Activated CD8-positive, alpha-beta memory T cell treated with anti-CD3 and anti-CD28 coated beads, Interleukin-2, amount 50 U/mL, for 1 hour (primary cell): ENCODE data around the gene DHRSX.
"Not testable (repeated sequence)": the region's sequence is repeated elsewhere in the genome, so short reads cannot be mapped to it uniquely, and the experiment has no call there.

Experiments used
- DNase-seq: peaks from one replicate; pipeline ENCODE4 v3.0.0-alpha.2; 2020; ENCODE audit errors: extremely low read depth

DHRSX gene

DNA sequence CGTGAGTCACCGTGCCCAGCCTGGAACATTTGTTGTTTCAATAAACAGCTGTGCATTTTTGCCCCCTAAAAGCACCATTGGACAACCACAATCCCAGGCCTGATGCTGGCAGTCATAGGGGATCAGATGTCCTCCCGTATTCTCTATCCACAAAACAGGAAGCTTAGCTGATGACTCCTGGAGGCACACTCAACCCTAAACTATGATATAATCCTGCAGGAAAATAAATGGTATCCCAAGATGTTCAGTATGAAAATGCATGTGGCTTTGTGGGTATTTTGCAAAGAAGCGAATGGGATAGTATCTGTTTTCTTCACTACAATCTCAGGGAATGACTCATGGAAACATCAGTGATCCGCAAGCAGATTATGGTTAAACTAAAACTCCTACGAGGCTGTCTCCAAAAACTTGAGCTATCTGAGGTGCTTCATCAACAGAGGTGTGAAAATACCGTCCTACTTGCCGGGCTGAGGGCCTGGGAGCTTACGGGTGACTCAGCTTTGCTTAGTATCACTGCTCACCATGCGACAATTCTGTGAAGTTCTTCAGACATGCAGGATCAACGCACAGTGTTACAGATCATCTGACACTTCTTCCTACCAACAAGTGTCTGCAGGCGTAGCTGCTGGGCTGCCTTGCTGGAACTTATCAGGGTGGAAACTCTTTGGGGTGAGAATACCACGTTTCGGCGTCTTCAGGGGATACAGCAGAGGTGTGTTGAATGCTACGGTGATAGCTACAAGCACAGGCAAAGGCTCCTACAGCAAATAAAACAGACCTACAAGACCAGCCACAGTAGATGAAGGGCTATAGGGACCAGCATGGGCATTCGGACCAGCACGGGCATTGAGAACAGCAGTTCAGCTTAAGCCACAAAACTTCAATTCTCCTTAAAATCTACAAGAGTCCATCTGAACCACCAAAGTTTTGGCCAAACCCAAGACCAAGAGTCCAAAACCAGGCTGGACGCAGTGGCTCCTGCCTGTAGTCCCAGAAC is 148.5 kb downstream of the DHRSX start:
- DNase-seq = no peak

DNA sequence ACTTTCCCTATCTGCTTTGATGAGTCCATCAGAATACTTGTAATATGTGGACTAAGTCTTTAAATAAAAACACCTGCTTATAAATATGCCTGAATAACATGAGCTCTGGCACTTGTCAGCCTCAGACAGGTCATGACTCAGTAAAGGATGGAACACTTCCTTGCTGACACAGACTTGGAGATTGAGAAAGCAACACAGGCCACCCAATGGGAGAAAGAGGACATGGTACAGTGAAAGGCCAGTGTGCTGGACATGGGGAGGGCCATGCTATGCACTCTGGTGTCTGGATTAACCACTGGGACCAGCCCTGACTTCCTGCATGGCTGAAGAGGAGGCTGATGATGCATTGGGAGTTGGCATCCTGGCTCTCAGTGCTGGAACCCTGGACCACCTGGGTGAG is 149.5 kb downstream of the DHRSX start:
- no peak for DNase-seq

DNA sequence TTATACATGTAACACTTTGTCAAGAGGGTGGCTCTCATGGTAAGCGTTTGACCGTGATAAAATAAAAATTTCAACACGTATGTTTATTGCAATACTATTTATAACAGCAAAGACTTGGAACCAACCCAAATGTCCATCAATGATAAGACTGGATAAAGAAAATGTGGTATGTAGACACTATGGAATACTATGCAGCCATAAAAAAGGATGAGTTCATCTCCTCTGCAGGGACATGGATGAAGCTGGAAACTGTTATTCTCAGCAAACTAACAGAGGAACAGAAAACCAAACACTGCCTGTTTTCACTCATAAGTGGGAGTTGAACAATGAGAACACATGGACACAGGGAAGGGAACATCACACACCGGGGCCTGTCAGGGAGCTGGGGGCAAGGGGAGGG is 150.1 kb downstream of the DHRSX start:
- not testable (repeated sequence) for DNase-seq

DNA sequence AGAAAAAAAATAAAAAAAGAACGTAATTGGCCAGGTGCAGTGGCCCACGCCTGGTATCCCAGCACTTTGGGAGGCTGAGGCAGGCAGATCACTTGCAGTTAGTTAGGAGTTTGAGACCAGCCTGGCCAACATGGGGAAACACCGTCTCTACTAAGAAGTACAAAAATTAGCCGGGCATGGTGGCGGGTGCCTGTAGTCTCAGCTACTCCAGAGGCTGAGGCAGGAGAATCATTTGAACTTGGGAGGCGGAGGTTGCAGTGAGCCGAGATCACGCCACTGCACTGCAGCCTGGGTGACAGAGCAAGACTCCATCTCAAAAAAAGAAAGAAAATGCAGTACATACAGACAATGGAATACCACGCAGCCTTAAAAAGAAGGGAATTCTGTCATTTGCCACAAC is 150.7 kb downstream of the DHRSX start:
- not testable (repeated sequence) for DNase-seq

DNA sequence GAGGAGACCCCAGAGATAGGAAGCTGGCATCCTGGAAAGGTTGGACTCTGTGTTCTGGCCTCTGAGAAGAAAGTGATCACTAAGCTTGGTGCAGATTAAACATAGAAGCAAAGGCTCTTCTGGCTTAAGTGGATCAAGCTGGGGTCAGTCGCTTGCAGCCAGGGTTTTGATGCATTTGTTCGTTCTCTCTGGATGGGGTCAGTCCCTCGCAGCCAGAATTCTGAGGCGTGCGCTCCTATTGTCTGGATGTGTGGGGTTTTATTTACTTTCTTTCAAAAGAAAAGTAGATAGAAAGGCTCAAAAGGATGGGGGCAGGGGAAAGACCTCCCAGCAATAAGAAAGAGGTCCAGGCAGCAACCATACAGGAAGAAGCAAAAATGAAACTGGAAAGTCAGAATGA is 152.6 kb downstream of the DHRSX start:
- no peak for DNase-seq

DNA sequence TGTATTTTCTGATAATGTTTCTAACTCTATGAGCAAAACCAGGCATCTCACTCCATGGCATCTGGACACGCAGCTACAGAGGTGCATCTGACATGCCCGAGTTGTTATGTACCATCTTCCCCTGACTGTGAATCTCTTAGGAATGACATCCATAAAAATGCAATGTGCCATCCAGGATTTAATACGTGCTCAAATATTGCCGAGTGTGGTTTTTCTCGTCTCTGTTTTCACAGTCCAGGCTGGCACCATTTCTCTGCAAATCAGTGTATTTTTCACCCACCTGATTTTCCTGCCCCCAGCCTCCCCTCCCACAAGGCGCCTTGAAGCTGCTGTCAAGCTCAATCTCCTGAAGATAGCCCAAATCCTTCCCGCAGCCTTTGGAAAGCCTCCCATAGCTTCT is 154.6 kb downstream of the DHRSX start:
- no peak for DNase-seq

DNA sequence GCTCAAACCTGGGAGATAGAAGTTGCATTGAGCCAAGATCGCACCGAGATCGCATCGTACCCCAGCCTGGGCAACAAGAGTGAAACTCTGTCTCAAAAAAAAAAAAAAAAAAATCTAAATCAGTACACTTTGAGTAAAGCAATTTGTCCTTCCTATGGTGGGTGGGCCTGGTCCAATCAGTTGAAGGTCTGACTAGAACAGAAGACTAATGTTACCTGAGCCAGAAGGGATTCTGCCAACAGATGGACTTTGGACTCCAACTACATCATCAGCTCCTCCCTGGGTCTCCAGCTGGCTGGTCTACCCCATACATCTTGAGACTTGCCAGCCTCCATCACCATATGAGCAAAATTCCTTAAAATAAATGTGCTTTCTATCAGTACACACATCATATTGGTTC is 155.2 kb downstream of the DHRSX start:
- DNase-seq = no peak

DNA sequence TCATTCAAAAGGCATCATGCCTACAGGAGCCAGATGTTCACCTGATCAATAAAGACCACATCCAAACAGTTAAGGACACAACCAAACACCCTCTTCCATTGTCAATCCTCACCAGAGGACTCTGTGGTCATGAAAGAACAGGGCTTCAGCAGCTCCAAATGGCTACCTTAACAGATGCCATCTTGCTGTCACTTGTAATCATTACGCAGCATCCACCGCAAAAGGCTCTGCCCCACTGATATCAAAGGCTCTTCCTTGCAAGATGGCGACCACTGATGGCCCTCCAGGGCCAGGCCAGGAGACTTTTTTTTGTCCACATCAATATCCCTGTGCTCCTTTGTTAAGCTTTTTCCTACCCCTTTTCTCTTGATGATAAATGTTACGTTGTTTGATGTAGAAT is 157.4 kb downstream of the DHRSX start:
- DNase-seq = no peak

DNA sequence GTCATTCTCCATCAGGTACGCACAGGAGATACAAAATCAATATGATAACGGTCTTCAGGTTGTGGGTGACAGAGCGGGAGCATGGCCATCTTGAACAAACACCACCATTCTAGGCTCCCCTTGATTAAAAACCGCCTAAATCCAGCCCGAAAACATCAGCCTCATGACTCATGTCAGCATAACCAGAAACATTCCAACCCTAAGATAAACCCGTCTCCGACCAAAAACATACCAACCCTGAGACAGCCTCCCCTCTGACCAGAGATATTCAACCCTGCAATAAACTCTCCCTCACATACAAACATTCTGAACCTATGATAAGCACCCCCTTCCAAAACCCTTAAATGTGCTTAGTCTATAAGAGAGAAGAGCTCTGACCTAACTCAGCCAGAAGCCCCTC is 157.9 kb downstream of the DHRSX start:
- DNase-seq = no peak

DNA sequence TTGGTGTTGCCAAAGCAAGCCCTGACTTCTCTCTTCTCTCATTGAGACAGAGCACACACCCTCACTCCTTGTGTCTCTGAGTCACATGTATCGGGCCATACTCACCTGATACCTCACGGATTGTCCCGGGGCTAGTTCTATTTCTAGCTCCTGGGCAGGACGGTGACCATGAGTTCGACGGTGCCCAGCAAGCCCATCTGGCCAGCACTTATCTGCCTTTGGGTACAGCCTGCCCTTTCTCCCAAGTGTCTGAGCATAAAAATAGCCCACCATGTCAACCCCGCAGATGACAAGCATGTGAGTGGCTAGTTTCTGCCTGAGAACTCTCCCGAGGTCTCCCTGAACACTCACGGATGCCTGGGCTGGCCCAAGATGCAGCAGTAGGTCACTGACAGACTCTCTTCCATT is 158.5 kb downstream of the DHRSX start:
- no peak for DNase-seq

DNA sequence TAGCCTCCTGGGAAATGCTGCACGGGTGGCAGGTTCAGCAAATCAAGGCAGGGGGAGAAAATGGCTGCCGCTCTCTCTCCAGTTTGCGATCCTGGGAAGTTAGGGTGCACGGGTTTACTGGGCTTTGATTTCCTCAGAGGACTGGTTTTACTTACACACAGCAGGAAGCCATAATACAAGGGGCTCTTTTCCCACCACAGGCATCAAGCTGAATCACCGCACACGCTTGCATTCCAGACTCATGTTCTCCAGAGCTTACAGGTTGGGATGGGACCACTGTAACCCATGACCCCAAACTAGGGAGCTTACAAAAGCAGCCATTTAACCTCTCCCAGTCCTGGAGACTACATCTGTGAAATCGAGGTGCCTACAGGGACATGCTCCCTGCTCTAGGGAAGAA is 159.8 kb downstream of the DHRSX start:
- no peak for DNase-seq

DNA sequence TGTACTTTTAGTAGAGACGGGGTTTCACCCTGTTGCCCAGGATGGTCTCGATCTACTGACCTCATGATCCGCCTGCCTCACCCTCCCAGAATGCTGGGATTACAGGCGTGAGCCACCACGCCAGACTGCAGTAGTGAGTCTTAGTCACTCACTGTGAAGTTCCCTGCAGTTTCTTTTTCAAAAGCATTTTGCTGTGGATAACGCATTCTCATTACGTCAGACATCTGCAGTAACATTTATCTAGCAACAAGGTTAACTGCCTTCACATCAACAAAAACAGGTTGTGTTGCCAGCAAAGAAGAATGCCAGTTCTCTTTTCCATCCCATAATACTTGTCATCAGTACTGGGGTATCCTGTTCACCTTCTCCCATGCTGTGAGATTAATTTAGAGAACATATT is 164.6 kb downstream of the DHRSX start:
- no peak for DNase-seq

DNA sequence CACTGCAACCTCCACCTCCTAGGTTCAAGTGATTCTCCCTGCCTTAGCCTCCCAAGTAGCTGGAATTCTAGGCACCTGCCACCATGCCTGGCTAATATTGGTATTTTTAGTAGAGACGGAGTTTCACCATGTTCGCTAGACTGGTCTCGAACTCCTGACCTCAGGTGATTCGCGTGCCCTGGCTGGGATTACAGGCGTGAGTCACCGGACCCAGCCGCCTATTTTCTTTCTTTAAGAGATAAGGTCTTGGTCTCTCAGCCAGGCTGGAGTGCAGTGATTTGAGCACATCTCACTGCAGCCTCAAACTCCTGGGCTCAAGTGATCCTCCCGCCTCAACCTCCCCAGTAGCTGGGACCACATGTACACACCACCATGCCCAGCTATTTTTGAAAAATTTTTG is 166.5 kb downstream of the DHRSX start:
- DNase-seq = no peak

DNA sequence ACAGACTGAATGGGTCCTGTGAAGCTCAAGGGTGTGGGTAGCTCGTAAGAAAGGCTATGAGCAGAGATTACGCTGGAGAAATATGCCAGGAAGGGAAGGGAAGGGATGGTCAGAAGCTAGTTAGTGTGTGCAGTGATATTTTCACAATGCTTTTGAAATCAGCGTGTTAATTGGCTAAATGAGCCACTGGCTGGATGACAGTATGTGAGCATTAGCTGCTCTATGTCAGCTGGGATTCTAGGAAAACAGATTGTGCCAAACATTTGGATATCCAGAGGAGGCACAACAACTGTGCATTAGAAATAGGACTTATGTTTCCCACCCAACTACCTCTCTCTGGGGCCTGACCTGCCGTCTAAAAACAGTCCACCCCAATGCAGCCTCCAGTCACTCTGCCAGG is 168.5 kb downstream of the DHRSX start:
- DNase-seq = no peak

DNA sequence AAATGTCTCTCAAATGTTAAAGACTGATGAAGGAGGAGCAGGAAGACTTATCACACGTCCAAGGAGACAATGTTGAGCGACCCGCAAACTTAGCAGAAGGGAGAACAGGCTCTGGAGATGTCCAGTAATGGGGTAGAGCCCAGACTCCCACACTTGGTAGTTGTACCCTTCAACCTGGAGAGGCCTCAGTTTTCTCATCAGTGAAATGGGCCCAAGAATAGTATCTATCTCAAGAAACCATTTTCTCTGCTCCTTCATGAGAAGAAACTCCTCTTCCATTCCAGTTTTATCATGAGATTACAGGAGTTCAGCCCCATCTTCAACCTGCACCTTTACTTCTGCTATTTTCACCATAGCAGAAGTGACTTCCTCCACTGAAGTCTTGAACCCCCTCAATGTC is 169.9 kb downstream of the DHRSX start:
- no peak for DNase-seq

DNA sequence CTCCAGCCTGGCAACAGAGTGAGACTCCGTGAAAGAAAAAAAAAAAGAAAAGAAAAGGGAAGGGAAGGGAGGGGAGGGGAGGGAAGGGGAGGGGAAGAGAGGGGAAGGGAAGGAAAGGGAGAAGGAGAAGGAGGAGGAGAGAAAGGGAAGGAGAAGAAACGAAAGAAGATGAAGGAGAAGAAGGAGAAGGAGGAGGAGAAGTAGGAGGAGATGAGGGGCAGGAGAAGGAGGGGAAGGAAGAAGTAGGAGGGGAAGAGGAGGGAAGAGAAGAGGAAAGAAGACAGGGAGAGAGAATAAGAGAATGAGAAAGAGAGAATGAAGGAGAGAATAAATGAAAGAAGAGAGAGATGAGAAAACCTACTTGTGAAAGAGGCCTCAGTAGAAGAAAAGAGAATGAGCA is 170.3 kb downstream of the DHRSX start:
- no peak for DNase-seq

DNA sequence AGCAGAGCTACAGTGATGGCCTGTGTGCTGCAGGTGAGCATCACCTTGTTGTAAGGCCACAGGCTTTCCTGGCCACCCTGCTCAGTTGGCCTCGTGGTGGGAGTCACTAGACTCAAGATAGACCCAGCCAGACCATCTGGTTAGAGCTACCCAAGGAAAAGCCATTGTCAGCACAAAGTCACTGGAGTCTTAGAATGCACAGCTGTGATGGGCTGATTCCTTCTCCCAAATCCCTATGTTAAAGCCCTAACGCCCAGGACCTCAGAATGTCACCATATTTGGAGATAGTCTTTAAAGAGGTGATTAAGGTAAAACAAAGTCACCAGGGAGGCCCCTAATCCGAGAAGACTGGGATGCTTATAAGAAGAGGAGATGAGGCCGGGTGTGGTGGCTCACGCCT is 173.4 kb downstream of the DHRSX start:
- DNase-seq = no peak

DNA sequence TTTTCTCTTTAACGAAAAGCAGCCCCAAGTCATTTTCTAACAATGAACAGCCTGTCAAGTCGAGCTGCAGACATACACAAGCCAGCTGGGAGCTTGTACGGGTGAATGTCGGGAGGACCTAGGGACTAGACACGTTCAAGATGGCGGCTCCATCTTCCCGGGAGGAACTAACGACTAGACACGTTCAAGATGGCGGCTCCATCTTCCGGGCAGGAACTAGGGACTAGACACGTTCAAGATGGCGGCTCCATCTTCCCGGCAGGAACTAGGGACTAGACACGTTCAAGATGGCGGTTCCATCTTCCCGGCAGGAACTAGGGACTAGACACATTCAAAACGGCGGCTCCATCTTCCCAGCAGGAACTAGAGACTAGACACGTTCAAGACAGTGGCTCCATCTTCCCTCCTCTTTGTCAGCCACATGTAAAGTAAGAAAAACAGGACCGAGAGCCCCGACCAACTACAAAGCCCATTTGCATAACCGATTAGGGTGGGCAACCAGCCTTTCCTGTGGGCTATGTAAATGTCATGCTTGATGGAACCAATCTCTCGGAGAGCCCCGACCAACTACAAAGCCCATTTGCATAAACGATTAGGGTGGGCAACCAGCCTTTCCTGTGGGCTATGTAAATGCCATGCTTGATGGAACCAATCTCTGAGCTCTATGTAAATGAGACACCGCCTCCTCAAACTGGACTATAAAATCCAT is 175.5 kb downstream of the DHRSX start:
- DNase-seq = no peak

DNA sequence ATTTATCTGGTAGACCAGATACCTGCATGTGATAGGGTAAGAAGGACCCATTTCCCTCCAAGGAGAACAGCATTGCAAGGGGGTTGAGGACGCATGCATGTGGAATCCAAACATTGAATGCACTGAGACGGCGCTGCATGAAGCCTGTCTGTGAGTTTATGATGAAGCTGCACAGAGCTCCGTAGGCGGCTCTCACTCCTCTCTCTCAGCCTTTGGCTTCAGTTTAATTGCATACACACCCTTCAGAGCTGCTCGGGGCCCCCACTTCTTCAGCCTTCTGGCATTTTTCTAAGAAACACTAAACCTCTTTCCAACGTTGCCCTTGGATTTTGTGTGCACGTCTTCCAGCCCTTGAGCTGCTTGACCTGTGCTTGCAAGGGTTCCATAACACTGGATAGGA is 176.6 kb downstream of the DHRSX start:
- no peak for DNase-seq

DNA sequence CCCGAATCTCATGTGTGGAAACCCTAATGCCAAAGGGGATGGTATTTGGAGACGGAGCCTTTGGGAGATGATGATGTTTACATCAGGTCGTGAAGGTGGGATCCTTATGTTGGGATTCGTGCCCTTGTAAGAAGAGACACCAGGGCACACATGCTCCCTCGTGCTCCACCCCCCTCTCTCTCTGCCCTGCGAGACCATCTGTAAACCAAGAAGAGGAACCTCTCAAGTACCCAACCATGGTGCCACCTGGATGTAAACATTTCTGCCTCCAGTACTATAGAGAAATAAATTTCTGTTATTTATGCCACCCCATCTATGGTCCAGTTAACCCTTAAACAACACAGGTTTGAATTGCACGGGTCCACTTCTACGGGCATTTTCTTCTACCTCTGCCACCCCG is 179.4 kb downstream of the DHRSX start:
- no peak for DNase-seq

DNA sequence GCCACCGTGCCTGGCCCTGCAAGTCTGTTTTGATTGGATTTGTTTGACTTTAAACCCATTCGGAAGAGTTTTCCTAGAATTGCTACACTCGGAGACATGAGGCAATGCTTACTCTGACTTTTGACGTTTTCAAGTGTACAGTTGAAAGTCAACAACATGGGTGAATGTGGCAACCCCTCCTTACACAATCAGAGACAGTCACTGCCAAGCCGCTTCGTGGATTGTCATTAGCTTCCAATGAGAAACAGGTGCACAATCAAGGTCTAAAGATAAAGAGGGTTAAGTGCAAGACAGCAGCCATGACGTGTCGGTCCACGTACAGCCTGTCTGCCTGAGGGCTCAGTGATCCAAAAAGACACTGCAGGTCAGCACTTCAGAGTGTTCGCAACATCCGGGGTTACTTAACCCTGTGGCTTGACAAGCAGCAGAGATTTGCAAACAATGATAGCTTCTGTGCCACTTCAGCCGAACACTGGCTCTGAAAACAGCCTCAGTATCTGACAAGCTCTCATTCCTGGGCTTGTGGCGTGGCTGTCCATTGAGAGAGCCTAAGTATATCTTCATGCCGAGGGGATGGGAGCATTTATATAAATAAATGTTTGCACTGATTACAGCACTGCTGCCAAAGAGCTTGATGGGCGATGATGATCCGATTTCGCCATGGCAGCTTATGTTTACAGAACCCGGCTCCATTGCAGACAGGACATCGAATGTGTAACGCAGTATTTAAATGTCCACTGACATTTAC is 180.0 kb downstream of the DHRSX start:
- DNase-seq = no peak

DNA sequence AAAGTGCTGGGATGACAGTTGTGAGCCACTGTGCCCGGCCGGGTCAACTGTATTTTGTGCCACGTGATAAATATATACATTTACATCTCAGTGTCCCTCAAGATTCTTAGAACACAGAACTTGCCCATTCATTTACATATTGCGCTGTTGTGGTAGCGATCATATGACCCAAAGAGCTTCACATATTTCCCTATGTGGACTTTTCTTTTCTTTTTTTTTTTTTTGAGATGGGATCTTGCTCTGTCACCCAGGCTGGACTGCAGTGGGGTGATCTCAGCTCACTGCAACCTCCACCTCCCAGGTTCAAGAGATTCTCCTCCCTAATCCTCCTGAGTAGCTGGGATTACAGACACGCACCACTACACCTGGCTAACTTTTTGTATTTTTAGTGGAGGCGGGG is 180.7 kb downstream of the DHRSX start:
- no peak for DNase-seq
